Suprapubic skin (tissue), 4 donors: ENCODE results near the gene DHFR. TPM values are rescaled to one million over a fixed set of nuclear protein-coding genes. Genes with fewer than 3 reads are reported as not detected.

ENCODE experiments used
- DNase-seq, 2 donors: peaks; one replicate each; pipeline ENCODE4 v3.0.0-alpha.2; 2019; ENCODE audit warnings: low spot score in 2 of 2
- H3K27ac ChIP-seq: fragments of 200-600 bp; sonication (generic); one replicate; pipeline ENCODE4 v1.5.1; 2019
- H3K27me3 ChIP-seq: fragments of 200-600 bp; sonication (generic); one replicate; pipeline ENCODE4 v1.5.1; 2019
- H3K36me3 ChIP-seq: fragments of 200-600 bp; sonication (generic); one replicate; pipeline ENCODE4 v1.5.1; 2019
- H3K4me1 ChIP-seq: fragments of 200-600 bp; sonication (generic); one replicate; pipeline ENCODE4 v1.5.1; 2019
- H3K4me3 ChIP-seq: fragments of 200-600 bp; sonication (generic); one replicate; pipeline ENCODE4 v1.5.1; 2019; ENCODE audit warnings: mild to moderate bottlenecking
- H3K9me3 ChIP-seq: fragments of 200-600 bp; sonication (generic); one replicate; pipeline ENCODE4 v1.5.1; 2019
- EP300 ChIP-seq: sonication (generic); formaldehyde crosslinking; IDR thresholded peaks from one replicate; pipeline ENCODE4 v1.6.1; 2017; ENCODE audit warnings: antibody characterized with exemption
- POLR2A ChIP-seq, 2 donors: fragments of 450-650 bp; IDR thresholded peaks; one replicate each; pipeline ENCODE4 v1.6.1; 2017; ENCODE audit warnings: antibody characterized with exemption in 2 of 2, mild to moderate bottlenecking in 2 of 2, moderate library complexity in 2 of 2
- POLR2AphosphoS5 ChIP-seq, 3 donors: sonication (generic); formaldehyde crosslinking; IDR thresholded peaks; one replicate each; pipeline ENCODE4 v1.6.1; 2017; ENCODE audit warnings: antibody characterized with exemption in 3 of 3
- WGBS: methylation state at CpG from one replicate; pipeline ENCODE4 v1.1.5; 2018; 5-methylcytosine and 5-hydroxymethylcytosine counted together
- total RNA-seq, 4 donors: library from RNA; depleted of rRNA; stranded (reverse); fragments of >200 nt; gene quantifications; one replicate each; pipeline ENCODE4 v1.1.0, GENCODE V29; 2016
- TF ChIP-seq, protein P1 (sequence below), 2 donors: fragments of 200-600 bp in 1 of 2; fragments of 450-650 bp in 1 of 2; sonication (generic) in 1 of 2; IDR thresholded peaks; one replicate each; pipeline ENCODE4 v1.5.1; 2016 to 2019; ENCODE audit warnings: antibody characterized with exemption in 2 of 2, mild to moderate bottlenecking in 1 of 2, moderate library complexity in 1 of 2

The DHFR gene
- total RNA-seq, 4 donors from 2014 or later, result 4.9 to 6.8 (median 5.1) TPM

DNA sequence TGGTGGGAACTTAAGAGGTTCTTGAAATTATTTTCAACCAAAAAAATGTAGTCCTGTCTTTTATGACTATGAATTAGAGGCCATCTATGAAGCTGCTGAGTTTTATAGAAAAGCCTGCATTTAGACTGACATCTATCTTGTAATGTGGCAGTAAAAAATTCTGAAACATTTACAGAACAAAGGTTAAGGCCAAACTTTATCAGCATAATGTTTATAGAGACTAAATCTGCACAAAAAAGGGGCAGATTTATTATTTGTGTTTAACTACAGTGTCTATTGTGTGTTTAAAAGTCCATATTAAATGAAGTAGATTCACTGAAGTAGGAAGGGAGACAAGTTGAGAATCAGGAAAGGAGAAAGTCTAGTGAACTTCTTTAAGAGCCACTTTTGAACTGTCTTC, 47.4 kb downstream of the DHFR start:
- Histone ChIP-seq H3K36me3 (no peaks in the 10 kb centered on the region), H3K4me3 (no peak overlapping the region), H3K27ac (no peak overlapping the region), H3K27me3 (no peaks in the 10 kb centered on the region), H3K4me1 (no peaks in the 10 kb centered on the region), H3K9me3 (no peaks in the 10 kb centered on the region)
- no peak for DNase-seq
- TF ChIP-seq, protein P1, sequence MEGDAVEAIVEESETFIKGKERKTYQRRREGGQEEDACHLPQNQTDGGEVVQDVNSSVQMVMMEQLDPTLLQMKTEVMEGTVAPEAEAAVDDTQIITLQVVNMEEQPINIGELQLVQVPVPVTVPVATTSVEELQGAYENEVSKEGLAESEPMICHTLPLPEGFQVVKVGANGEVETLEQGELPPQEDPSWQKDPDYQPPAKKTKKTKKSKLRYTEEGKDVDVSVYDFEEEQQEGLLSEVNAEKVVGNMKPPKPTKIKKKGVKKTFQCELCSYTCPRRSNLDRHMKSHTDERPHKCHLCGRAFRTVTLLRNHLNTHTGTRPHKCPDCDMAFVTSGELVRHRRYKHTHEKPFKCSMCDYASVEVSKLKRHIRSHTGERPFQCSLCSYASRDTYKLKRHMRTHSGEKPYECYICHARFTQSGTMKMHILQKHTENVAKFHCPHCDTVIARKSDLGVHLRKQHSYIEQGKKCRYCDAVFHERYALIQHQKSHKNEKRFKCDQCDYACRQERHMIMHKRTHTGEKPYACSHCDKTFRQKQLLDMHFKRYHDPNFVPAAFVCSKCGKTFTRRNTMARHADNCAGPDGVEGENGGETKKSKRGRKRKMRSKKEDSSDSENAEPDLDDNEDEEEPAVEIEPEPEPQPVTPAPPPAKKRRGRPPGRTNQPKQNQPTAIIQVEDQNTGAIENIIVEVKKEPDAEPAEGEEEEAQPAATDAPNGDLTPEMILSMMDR (IDR thresholded peaks at IDR 0.05), result no peak
- TF ChIP-seq POLR2A (IDR thresholded peaks at IDR 0.05), result no peak
- no peak for TF ChIP-seq EP300
- no peak for TF ChIP-seq POLR2AphosphoS5 (IDR thresholded peaks at IDR 0.05)

DNA sequence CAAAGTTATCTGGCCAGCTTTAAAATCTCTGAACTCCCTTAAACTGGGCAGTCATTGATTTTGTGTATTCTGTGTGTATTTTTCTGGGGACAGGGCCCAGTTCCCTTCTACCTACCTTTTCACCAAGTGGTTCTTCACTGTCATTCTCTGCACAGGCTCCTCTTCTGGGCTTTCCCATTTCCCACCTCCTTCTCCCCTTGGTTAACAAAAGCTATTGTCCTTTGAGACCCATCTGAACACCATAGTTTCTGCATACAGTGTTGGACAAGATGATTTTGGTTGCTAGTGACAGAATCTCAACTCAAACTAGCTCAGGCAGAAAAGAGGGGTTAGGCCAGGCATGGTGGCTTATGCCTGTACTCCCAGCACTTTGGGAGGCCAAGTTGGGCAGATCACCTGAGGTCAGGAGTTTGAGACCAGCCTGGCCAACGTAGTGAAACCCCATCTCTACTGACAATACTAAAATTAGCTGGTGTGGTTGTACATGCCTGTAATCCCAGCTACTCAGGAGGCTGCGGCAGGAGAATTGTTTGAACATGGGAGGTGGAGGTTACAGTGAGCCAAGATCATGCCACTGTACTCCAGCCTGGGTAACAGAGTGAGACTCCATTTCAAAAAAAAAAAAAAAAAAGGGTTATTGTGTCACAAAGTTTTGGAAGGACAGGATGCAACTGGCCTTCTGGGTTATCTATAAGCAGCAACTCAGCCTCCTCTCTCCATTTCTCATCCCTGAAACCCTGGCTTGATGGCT, 53.7 kb downstream of the DHFR start:
- H3K36me3 ChIP-seq, result no peaks in the 10 kb centered on the region
- TF ChIP-seq POLR2A (IDR thresholded peaks at IDR 0.05), result no peak
- TF ChIP-seq, protein P1 (IDR thresholded peaks at IDR 0.05), result no peak
- TF ChIP-seq EP300, result no peak
- no peak for TF ChIP-seq POLR2AphosphoS5 (IDR thresholded peaks at IDR 0.05)
- WGBS, result 85% methylated on average over 2 of the region's 2 CpGs
- H3K4me3 ChIP-seq, result no peak overlapping the region
- no peak for DNase-seq
- no peaks in the 10 kb centered on the region for H3K4me1 ChIP-seq
- no peak overlapping the region for H3K27ac ChIP-seq
- no peaks in the 10 kb centered on the region for H3K9me3 ChIP-seq
- H3K27me3 ChIP-seq, result no peaks in the 10 kb centered on the region

DNA sequence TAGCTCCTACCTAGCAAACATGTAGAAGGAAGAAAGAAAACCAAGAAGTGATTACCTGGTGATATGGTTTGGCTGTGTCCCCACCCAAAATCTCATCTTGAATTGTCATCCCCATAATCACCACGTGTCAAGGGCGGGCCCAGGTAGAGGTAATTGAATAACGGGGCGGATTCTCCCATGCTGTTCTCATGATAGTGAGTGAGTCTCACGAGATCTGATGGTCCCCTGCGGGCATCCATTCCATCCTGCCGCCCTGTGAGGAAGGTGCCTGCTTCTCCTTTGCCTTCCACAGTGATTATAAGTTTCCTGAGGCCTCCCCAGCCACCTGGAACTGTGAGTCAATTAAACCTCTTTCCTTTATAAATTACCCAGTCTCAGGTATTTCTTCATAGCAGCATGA, 57.3 kb downstream of the DHFR start:
- TF ChIP-seq EP300, result no peak
- no peak for TF ChIP-seq POLR2A (IDR thresholded peaks at IDR 0.05)
- TF ChIP-seq, protein P1 (IDR thresholded peaks at IDR 0.05), result no peak
- no peak for TF ChIP-seq POLR2AphosphoS5 (IDR thresholded peaks at IDR 0.05)

DNA sequence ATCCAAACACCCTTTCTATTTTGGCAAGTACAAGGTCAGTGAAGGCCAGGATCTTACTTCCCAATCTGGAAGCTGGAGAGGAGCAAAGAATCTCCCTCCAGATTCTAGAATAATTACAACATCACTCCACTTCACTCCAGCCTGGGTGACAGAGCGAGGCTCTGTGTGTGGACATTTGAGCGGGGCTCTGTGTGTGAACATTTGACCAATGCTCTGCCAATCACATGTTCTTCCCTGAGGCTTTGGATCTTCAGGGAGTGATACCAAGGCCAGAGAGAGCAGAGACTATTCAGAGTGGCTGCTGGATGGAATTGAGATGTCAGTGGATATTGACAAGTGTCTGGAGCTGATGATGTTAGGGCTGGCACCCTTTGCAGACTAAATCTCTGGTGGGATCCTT, 60.0 kb downstream of the DHFR start:
- Histone ChIP-seq H3K36me3 (no peaks in the 10 kb centered on the region), H3K27me3 (no peaks in the 10 kb centered on the region), H3K4me3 (no peak overlapping the region), H3K27ac (no peak overlapping the region), H3K9me3 (no peaks in the 10 kb centered on the region), H3K4me1 (no peaks in the 10 kb centered on the region)
- no peak for DNase-seq
- 93% methylated on average over 2 of the region's 2 CpGs for WGBS
- no peak for TF ChIP-seq EP300
- TF ChIP-seq, protein P1 (IDR thresholded peaks at IDR 0.05), result no peak

More for the DNA sequence above, 57.3 kb downstream of the DHFR start:
- Histone ChIP-seq H3K9me3 (no peaks in the 10 kb centered on the region), H3K36me3 (no peaks in the 10 kb centered on the region), H3K4me1 (no peaks in the 10 kb centered on the region), H3K27ac (no peak overlapping the region), H3K4me3 (no peak overlapping the region), H3K27me3 (no peaks in the 10 kb centered on the region)
- DNase-seq, result no peak
- WGBS, result 60% methylated on average over 7 of the region's 7 CpGs

DNA sequence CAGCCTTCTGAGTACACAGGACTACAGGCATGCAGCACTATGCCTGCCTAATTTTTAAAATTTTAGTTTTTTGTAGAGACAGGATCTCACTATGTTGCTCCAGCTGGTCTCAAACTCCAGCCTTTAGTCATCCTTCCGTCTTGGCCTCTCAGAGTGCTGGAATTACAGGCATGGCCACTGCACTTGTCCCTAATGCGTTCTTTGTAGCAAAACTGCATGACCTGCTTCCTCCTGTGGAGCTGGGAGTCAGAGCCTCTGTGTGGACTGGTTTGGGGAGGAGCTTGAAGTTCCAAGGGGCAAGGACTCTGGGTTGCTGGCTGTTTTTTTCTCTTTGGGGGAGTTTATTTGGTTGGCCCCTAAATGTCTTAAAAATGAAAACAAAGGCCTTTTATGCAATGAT, 62.0 kb downstream of the DHFR start:
- H3K27me3 ChIP-seq, result no peaks in the 10 kb centered on the region
- no peak for TF ChIP-seq POLR2AphosphoS5 (IDR thresholded peaks at IDR 0.05)
- no peak overlapping the region for H3K27ac ChIP-seq
- no peaks in the 10 kb centered on the region for H3K36me3 ChIP-seq
- no peak for DNase-seq
- WGBS, result 92% methylated on average over 2 of the region's 2 CpGs
- no peak overlapping the region for H3K4me3 ChIP-seq
- no peaks in the 10 kb centered on the region for H3K4me1 ChIP-seq
- no peaks in the 10 kb centered on the region for H3K9me3 ChIP-seq

DNA sequence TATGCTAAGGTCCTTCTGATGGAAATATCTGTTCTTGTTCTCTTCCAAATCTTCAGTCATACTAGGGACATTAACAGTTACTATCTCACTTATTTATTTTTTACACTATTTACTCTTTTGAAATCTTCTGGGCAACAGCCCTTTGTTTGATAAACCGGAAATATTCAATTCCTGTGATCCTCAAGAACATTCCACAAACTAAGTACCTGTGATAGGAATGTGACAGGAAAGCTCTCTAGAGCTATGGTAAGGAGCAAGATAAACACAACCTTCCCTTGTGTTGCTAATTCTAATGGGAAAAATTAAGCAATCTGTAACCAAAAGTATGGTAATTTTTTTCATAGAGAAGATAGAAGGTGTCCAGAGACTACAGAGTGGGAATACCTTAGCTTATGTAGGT, 62.7 kb downstream of the DHFR start:
- 60% methylated on average over 1 of the region's 1 CpG for WGBS
- no peaks in the 10 kb centered on the region for H3K4me1 ChIP-seq
- H3K36me3 ChIP-seq, result no peaks in the 10 kb centered on the region
- no peak overlapping the region for H3K4me3 ChIP-seq
- DNase-seq, result no peak
- H3K27ac ChIP-seq, result no peak overlapping the region
- no peaks in the 10 kb centered on the region for H3K9me3 ChIP-seq
- TF ChIP-seq POLR2A (IDR thresholded peaks at IDR 0.05), result no peak
- TF ChIP-seq EP300, result no peak
- TF ChIP-seq, protein P1 (IDR thresholded peaks at IDR 0.05), result no peak
- TF ChIP-seq POLR2AphosphoS5 (IDR thresholded peaks at IDR 0.05), result no peak
- no peaks in the 10 kb centered on the region for H3K27me3 ChIP-seq
